Vagina (tissue), 2 donors: ENCODE measurements around the gene KCNG4. TPM values are rescaled to one million over a fixed set of nuclear protein-coding genes. Genes with fewer than 3 reads are reported as not detected.
"Not testable (repeated sequence)": the region's sequence is repeated elsewhere in the genome, so short reads cannot be mapped to it uniquely, and the experiment has no call there.

Experiments
- DNase-seq, 2 donors: peaks; one replicate each; pipeline ENCODE4 v3.0.0-alpha.2; 2017; ENCODE audit errors: extremely low spot score in 2 of 2
- H3K27ac ChIP-seq: fragments of 200-600 bp; sonication (generic); one replicate; pipeline ENCODE4 v1.5.1; 2019
- H3K27me3 ChIP-seq: fragments of 200-600 bp; sonication (generic); one replicate; pipeline ENCODE4 v1.5.1; 2019
- H3K36me3 ChIP-seq, 2 donors: fragments of 200-600 bp; sonication (generic); one replicate each; pipeline ENCODE4 v1.5.1; 2017 to 2019
- H3K4me1 ChIP-seq: fragments of 200-600 bp; sonication (generic); one replicate; pipeline ENCODE4 v1.5.1; 2019
- H3K4me3 ChIP-seq, 2 donors: fragments of 200-600 bp; sonication (generic); 1 replicate in 1 of 2; 2 replicates in 1 of 2; pipeline ENCODE4 v1.5.1; 2016 to 2019
- H3K9me3 ChIP-seq: fragments of 200-600 bp; sonication (generic); one replicate; pipeline ENCODE4 v1.5.1; 2019
- POLR2A ChIP-seq, 2 donors: fragments of 450-650 bp; IDR thresholded peaks; one replicate each; pipeline ENCODE4 v1.6.1; 2017; ENCODE audit warnings: antibody characterized with exemption in 2 of 2, mild to moderate bottlenecking in 2 of 2, moderate library complexity in 2 of 2
- POLR2AphosphoS5 ChIP-seq, 2 donors: sonication (generic); formaldehyde crosslinking; IDR thresholded peaks; one replicate each; pipeline ENCODE4 v1.9.0; 2017; ENCODE audit warnings: antibody characterized with exemption in 2 of 2, mild to moderate bottlenecking in 2 of 2, low read depth in 1 of 2; ENCODE audit not compliant: insufficient read depth in 1 of 2
- intact Hi-C: fragments of 100-400 bp; cut with DNase I; formaldehyde crosslinking; loops from one replicate; pipeline ENCODE4 v1.15.1; 2023
- total RNA-seq: library from RNA; depleted of rRNA; stranded (reverse); fragments of >200 nt; gene quantifications from one replicate; pipeline ENCODE4 v1.2.3, GENCODE V29; 2016
- TF ChIP-seq, protein P1 (sequence below), 3 experiments: fragments of 450-650 bp in 2 of 3; fragments of 200-600 bp in 1 of 3; sonication (generic) in 1 of 3; IDR thresholded peaks; one replicate each; pipeline ENCODE4 v1.5.1; 2017 to 2019; ENCODE audit warnings: antibody characterized with exemption in 3 of 3, mild to moderate bottlenecking in 2 of 3, moderate library complexity in 2 of 3

The KCNG4 gene
- total RNA-seq, 1 donor from 2014 or later: not detected

DNA sequence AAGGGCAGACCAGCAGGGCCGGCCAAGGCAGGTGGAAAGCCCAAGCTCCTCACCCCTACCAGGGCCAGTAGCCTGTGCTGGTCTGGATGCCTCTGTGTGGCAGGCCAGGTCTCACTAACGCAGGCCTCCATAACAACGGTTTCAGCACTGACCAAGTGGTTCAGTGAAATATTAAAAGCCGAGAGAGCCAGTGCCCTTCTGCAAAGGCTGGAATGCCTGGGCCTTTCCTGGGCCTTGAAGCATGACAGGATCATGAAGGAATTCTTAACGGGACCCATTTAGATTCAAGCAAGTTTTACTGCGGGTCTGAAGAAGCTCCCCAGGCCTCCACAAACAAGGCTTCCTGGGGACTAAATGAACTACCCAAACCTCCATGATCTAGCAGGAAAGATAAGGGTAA, 32.6 kb downstream of the KCNG4 start:
- Histone ChIP-seq H3K4me3 (no peak overlapping the region), H3K9me3 (no peaks in the 10 kb centered on the region), H3K36me3 (no peaks in the 10 kb centered on the region), H3K27me3 (no peaks in the 10 kb centered on the region), H3K4me1 (no peaks in the 10 kb centered on the region), H3K27ac (no peak overlapping the region)
- no peak for DNase-seq
- no peak for TF ChIP-seq POLR2A (IDR thresholded peaks at IDR 0.05)
- TF ChIP-seq POLR2AphosphoS5 (IDR thresholded peaks at IDR 0.05; ENCODE audit: insufficient read depth in 1 of 2, low read depth in 1 of 2): no peak
- TF ChIP-seq, protein P1, sequence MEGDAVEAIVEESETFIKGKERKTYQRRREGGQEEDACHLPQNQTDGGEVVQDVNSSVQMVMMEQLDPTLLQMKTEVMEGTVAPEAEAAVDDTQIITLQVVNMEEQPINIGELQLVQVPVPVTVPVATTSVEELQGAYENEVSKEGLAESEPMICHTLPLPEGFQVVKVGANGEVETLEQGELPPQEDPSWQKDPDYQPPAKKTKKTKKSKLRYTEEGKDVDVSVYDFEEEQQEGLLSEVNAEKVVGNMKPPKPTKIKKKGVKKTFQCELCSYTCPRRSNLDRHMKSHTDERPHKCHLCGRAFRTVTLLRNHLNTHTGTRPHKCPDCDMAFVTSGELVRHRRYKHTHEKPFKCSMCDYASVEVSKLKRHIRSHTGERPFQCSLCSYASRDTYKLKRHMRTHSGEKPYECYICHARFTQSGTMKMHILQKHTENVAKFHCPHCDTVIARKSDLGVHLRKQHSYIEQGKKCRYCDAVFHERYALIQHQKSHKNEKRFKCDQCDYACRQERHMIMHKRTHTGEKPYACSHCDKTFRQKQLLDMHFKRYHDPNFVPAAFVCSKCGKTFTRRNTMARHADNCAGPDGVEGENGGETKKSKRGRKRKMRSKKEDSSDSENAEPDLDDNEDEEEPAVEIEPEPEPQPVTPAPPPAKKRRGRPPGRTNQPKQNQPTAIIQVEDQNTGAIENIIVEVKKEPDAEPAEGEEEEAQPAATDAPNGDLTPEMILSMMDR (IDR thresholded peaks at IDR 0.05): no peak
- intact Hi-C loops: no loop called here

DNA sequence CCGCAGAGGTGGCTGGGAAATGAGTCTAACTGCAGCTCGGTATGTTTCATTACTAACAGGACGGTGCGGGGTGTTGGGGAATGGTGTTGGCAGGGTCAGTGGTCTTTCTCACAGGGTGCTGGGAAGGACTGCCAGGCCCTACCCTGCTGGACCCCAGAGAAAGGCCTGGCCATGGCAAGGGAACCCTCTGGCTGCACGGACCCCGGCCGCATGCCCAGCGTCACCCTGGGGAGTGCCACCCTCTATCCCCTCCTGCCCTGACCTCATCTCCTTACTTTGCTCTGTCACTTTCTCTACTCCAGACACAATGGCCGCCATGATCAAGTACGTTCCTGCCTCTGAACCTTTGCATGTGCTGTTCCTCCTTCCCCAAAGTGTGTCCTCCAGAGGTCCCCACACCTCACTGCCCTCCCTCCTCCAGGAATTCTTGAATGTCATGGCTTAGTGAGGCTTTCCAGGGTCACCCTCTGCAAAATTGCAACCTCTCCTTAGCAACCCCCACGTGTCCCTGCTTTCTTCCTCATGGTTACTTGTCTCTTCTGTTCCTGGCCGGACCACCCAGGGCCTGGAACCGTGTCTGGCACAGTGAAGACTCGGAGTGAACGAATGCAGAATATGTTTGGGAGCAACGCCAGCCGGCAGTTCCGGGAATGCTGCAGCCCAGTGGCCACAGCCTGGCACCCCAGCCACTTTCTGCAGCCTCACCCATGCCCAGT, 33.7 kb downstream of the KCNG4 start:
- H3K27me3 ChIP-seq: no peaks in the 10 kb centered on the region
- H3K4me1 ChIP-seq: no peaks in the 10 kb centered on the region
- no peaks in the 10 kb centered on the region for H3K9me3 ChIP-seq
- no peak for TF ChIP-seq POLR2A (IDR thresholded peaks at IDR 0.05)
- TF ChIP-seq, protein P1 (IDR thresholded peaks at IDR 0.05): no peak
- TF ChIP-seq POLR2AphosphoS5 (IDR thresholded peaks at IDR 0.05; ENCODE audit: insufficient read depth in 1 of 2, low read depth in 1 of 2): no peak
- no peak for DNase-seq
- H3K27ac ChIP-seq: no peak overlapping the region
- H3K4me3 ChIP-seq: no peak overlapping the region
- no peaks in the 10 kb centered on the region for H3K36me3 ChIP-seq
- intact Hi-C loops: no loop called here

DNA sequence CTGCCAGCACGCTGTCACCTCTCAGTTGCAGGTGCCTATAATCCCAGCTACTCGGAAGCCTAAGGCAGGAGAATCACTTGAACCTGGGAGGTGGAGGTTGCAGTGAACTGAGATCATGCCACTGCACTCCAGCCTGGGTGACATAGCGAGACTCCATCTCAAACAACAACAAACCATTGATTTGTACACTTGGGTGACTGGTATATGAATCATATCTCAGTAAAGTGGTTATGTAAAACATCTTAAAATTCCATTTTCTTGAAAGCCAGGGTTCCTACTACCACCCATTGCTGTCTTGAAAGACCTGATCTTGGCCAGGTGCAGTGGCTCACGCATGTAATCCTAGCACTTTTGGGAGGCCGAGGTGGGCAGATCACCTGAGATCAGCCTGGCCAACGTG, 34.7 kb downstream of the KCNG4 start:
- DNase-seq, H3K27ac ChIP-seq, H3K4me1 ChIP-seq, H3K9me3 ChIP-seq, intact Hi-C loops, H3K4me3 ChIP-seq, H3K27me3 ChIP-seq, H3K36me3 ChIP-seq: not testable (repeated sequence)

DNA sequence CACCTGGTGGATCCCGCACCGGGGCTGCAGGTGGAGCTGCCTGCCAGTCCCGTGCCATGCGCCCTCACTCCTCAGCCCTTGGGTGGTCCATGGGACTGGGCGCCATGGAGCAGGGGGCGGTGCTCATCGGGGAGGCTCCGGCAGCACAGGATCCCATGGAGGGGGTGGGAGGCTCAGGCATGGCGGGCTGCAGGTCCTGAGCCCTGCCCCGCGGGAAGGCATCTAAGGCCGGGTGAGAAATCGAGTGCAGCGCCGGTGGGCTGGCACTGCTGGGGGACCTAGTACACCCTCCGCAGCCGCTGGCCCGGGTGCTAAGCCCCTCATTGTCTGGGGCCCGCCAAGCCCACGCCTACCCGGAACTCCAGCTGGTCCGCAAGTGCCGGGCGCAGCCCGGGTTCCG, 35.3 kb downstream of the KCNG4 start:
- H3K27me3 ChIP-seq, H3K27ac ChIP-seq, intact Hi-C loops, H3K36me3 ChIP-seq, H3K9me3 ChIP-seq, H3K4me1 ChIP-seq, DNase-seq, H3K4me3 ChIP-seq: not testable (repeated sequence)

DNA sequence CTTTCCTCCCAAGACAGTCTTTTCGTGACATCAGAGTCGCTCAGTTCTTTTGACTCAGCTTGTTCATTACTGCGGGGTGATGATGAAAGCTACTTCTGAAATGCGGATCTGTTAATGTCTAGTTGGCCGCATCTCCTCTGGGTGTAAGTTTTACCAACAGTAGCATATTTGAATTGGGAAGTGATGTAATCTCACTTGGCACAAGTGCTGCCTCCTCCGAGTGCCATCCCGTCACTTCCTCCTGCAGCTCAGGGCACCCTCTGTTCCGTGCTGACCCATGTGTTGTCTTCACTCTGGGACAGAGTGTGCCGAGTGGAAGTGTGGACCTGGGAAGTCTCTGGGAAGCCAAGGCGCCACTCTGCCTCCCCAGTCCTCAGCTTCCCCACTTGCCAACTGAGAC, 40.0 kb downstream of the KCNG4 start:
- Histone ChIP-seq H3K27ac (no peak overlapping the region), H3K27me3 (no peaks in the 10 kb centered on the region), H3K9me3 (no peaks in the 10 kb centered on the region), H3K4me3 (no peak overlapping the region), H3K36me3 (no peaks in the 10 kb centered on the region), H3K4me1 (peaks cover 30% of the 10 kb centered on the region)
- peak in 1 of 2 donors; percentile 46 for TF ChIP-seq POLR2AphosphoS5 (IDR thresholded peaks at IDR 0.05; ENCODE audit: insufficient read depth in 1 of 2, low read depth in 1 of 2)
- TF ChIP-seq POLR2A (IDR thresholded peaks at IDR 0.05): no peak
- TF ChIP-seq, protein P1 (IDR thresholded peaks at IDR 0.05): no peak
- no peak for DNase-seq
- intact Hi-C loops: no loop called here

- H3K4me3 ChIP-seq: no peak overlapping the region
- no peak overlapping the region for H3K27ac ChIP-seq
- TF ChIP-seq, protein P1 (IDR thresholded peaks at IDR 0.05): no peak
- TF ChIP-seq POLR2A (IDR thresholded peaks at IDR 0.05) (no peak), POLR2AphosphoS5 (IDR thresholded peaks at IDR 0.05; ENCODE audit: insufficient read depth in 1 of 2, low read depth in 1 of 2) (no peak)
- no peaks in the 10 kb centered on the region for H3K36me3 ChIP-seq
- peaks cover 30% of the 10 kb centered on the region for H3K4me1 ChIP-seq
- H3K9me3 ChIP-seq: no peaks in the 10 kb centered on the region
- no peak for DNase-seq
- intact Hi-C loops: no loop called here
- H3K27me3 ChIP-seq: no peaks in the 10 kb centered on the region
Observed at GRCh38 chr16:84199097-84199496, 40.7 kb downstream of the KCNG4 start.
